ENCODE data around the gene NEDD9. TPM values are rescaled to one million over a fixed set of nuclear protein-coding genes. Genes with fewer than 3 reads are reported as not detected.

The NEDD9 gene
- polyA plus RNA-seq, 1 donor (not counting 4 experiments of a cell fraction or from before 2014, with no cell fraction given): 3.3 TPM

GRCh38 chr6:11164717-11165646 lies 67.5 kb downstream of the NEDD9 start:
- H3K9me1 ChIP-seq (ENCODE audit: control insufficient read depth, extremely low read depth, insufficient read depth, low read length): no peaks in the 10 kb centered on the region
- H4K20me1 ChIP-seq (ENCODE audit: control insufficient read depth, extremely low read depth, insufficient read depth, low read length): no peaks in the 10 kb centered on the region
- no peak overlapping the region for H3K4me3 ChIP-seq (ENCODE audit: control insufficient read depth in 2 of 3, extremely low read depth in 1 of 3, insufficient read depth in 2 of 3, low read depth in 1 of 3, low read length in 3 of 3)
- no peak overlapping the region for H2AFZ ChIP-seq (ENCODE audit: control insufficient read depth, low read length)
- H3K4me1 ChIP-seq (ENCODE audit: control insufficient read depth, extremely low read depth, insufficient read depth, low read length): peaks cover 12% of the 10 kb centered on the region
- H3K27me3 ChIP-seq (ENCODE audit: control insufficient read depth, extremely low read depth, insufficient read depth, low read length): no peaks in the 10 kb centered on the region
- H3K36me3 ChIP-seq (ENCODE audit: control insufficient read depth in 2 of 2, extremely low read depth in 1 of 2, insufficient read depth in 2 of 2, low read length in 2 of 2): no peaks in the 10 kb centered on the region
- no peak overlapping the region for H3K9ac ChIP-seq (ENCODE audit: control insufficient read depth, extremely low read depth, insufficient read depth, low read length)
- no peak overlapping the region for H3K27ac ChIP-seq (ENCODE audit: control insufficient read depth, insufficient read depth, low read length)
- dilution Hi-C loops (cut with MboI; ENCODE audit: extremely low pct_ligation_motif_present, low sequenced_read_pairs): no loop called here
- H3K4me2 ChIP-seq (ENCODE audit: control insufficient read depth, extremely low read depth, insufficient read depth, low read depth, low read length): no peak overlapping the region
- no peaks in the 10 kb centered on the region for H3K79me2 ChIP-seq (ENCODE audit: control insufficient read depth, insufficient read depth, low read length)
- no peak for DNase-seq (ENCODE audit: low read depth, low spot score)
- no peaks in the 10 kb centered on the region for H3K9me3 ChIP-seq (ENCODE audit: control insufficient read depth, low read depth, low read length)
- FAIRE-seq: no peak
- TF ChIP-seq EZH2 (IDR thresholded peaks at IDR 0.05; ENCODE audit: low read length): no peak
- no peak for TF ChIP-seq CTCF (optimal IDR thresholded peaks at IDR 0.05 in 1 of 3, IDR thresholded peaks at IDR 0.05 in 1 of 3, conservative IDR thresholded peaks at IDR 0.05 in 1 of 3; ENCODE audit: extremely low read depth in 1 of 3, insufficient read depth in 2 of 3, low read length in 3 of 3)

GRCh38 chr6:11163932-11164331 lies 68.5 kb downstream of the NEDD9 start:
- no peak for FAIRE-seq
- Histone ChIP-seq H3K4me1 (ENCODE audit: control insufficient read depth, extremely low read depth, insufficient read depth, low read length) (peaks cover 12% of the 10 kb centered on the region), H3K9me1 (ENCODE audit: control insufficient read depth, extremely low read depth, insufficient read depth, low read length) (no peaks in the 10 kb centered on the region), H3K9me3 (ENCODE audit: control insufficient read depth, low read depth, low read length) (no peaks in the 10 kb centered on the region), H3K4me2 (ENCODE audit: control insufficient read depth, extremely low read depth, insufficient read depth, low read depth, low read length) (no peak overlapping the region), H3K27me3 (ENCODE audit: control insufficient read depth, extremely low read depth, insufficient read depth, low read length) (no peaks in the 10 kb centered on the region), H2AFZ (ENCODE audit: control insufficient read depth, low read length) (no peak overlapping the region), H3K9ac (ENCODE audit: control insufficient read depth, extremely low read depth, insufficient read depth, low read length) (no peak overlapping the region), H4K20me1 (ENCODE audit: control insufficient read depth, extremely low read depth, insufficient read depth, low read length) (no peaks in the 10 kb centered on the region), H3K36me3 (ENCODE audit: control insufficient read depth in 2 of 2, extremely low read depth in 1 of 2, insufficient read depth in 2 of 2, low read length in 2 of 2) (no peaks in the 10 kb centered on the region), H3K4me3 (ENCODE audit: control insufficient read depth in 2 of 3, extremely low read depth in 1 of 3, insufficient read depth in 2 of 3, low read depth in 1 of 3, low read length in 3 of 3) (no peak overlapping the region), H3K27ac (ENCODE audit: control insufficient read depth, insufficient read depth, low read length) (no peak overlapping the region), H3K79me2 (ENCODE audit: control insufficient read depth, insufficient read depth, low read length) (no peaks in the 10 kb centered on the region)
- DNase-seq (ENCODE audit: low read depth, low spot score): no peak
- TF ChIP-seq EZH2 (IDR thresholded peaks at IDR 0.05; ENCODE audit: low read length) (no peak), CTCF (optimal IDR thresholded peaks at IDR 0.05 in 1 of 3, IDR thresholded peaks at IDR 0.05 in 1 of 3, conservative IDR thresholded peaks at IDR 0.05 in 1 of 3; ENCODE audit: extremely low read depth in 1 of 3, insufficient read depth in 2 of 3, low read length in 3 of 3) (no peak)
- dilution Hi-C loops (cut with MboI; ENCODE audit: extremely low pct_ligation_motif_present, low sequenced_read_pairs): no loop called here
